DOHH2 (cell line): ENCODE data around the gene DOCK1.

ENCODE experiments used
- H3F3A ChIP-seq: fragments of 200-600 bp; sonication (generic), shearing (Covaris generic); 2 replicates; pipeline ENCODE4 v1.6.0; 2016; ENCODE audit warnings: antibody characterized with exemption, mild to moderate bottlenecking; ENCODE audit not compliant: control insufficient read depth, insufficient read depth
- H3K27ac ChIP-seq: fragments of 200-600 bp; sonication (generic); 2 replicates; pipeline ENCODE4 v1.5.1; 2014; ENCODE audit warnings: low read depth, mild to moderate bottlenecking, low read length, moderate library complexity
- H3K27me3 ChIP-seq: fragments of 200-600 bp; sonication (generic); 2 replicates; pipeline ENCODE4 v1.6.1; 2014; ENCODE audit warnings: mild to moderate bottlenecking, low read length, mixed read lengths; ENCODE audit not compliant: control insufficient read depth
- H3K36me3 ChIP-seq: fragments of 200-600 bp; sonication (generic); 2 replicates; pipeline ENCODE4 v1.6.1; 2014; ENCODE audit warnings: mild to moderate bottlenecking, low read length, moderate library complexity, mixed read lengths; ENCODE audit not compliant: control insufficient read depth
- H3K4me1 ChIP-seq: fragments of 200-600 bp; sonication (generic); 2 replicates; pipeline ENCODE4 v1.6.1; 2014; ENCODE audit warnings: mild to moderate bottlenecking, low read length, mixed read lengths; ENCODE audit not compliant: control insufficient read depth
- H3K4me2 ChIP-seq: fragments of 200-600 bp; sonication (generic); 2 replicates; pipeline ENCODE4 v1.6.0; 2014; ENCODE audit warnings: mild to moderate bottlenecking, low read length, moderate library complexity
- H3K4me3 ChIP-seq: fragments of 200-600 bp; sonication (generic); 2 replicates; pipeline ENCODE4 v1.5.1; 2014; ENCODE audit warnings: mild to moderate bottlenecking, low read length, mixed read lengths
- H3K79me2 ChIP-seq: fragments of 200-600 bp; sonication (generic); 2 replicates; pipeline ENCODE4 v1.6.1; 2014; ENCODE audit warnings: mild to moderate bottlenecking, low read length, mixed read lengths; ENCODE audit not compliant: control insufficient read depth
- H3K9me2 ChIP-seq: fragments of 200-600 bp; sonication (generic); replicated peaks from 2 replicates; pipeline ENCODE4 v1.6.1; 2014; ENCODE audit warnings: mild to moderate bottlenecking, low read length, mixed read lengths; ENCODE audit not compliant: control insufficient read depth
- H3K9me3 ChIP-seq: fragments of 200-600 bp; sonication (generic); 2 replicates; pipeline ENCODE4 v1.6.1; 2014; ENCODE audit warnings: antibody characterized with exemption, low read length, mixed read lengths; ENCODE audit not compliant: control insufficient read depth, insufficient read depth
- H4K20me1 ChIP-seq: fragments of 200-600 bp; sonication (generic); 2 replicates; pipeline ENCODE4 v1.6.0; 2014; ENCODE audit warnings: low read depth, mild to moderate bottlenecking, antibody characterized with exemption, low read length, moderate library complexity; ENCODE audit not compliant: control insufficient read depth, insufficient read depth
- CTCF ChIP-seq: fragments of 200-600 bp; sonication (generic); IDR thresholded peaks from one replicate; pipeline ENCODE4 v1.5.1; 2014; ENCODE audit warnings: antibody characterized with exemption, mild to moderate bottlenecking, low read depth, low read length; ENCODE audit not compliant: poor library complexity, severe bottlenecking
- EZH2phosphoT487 ChIP-seq: fragments of 200-600 bp; sonication (generic); IDR thresholded peaks from 2 replicates; pipeline ENCODE4 v1.6.1; 2017; ENCODE audit warnings: borderline replicate concordance, mild to moderate bottlenecking, antibody characterized with exemption, low read length, moderate library complexity, mixed read lengths

DOCK1 gene

GRCh38 chr10:127408733-127409132 lies 503.5 kb downstream of the DOCK1 start:
- no peak overlapping the region for H3K4me3 ChIP-seq
- H3K36me3 ChIP-seq = no peaks in the 10 kb centered on the region
- H3K9me2 ChIP-seq = no peaks in the 10 kb centered on the region
- no peak for TF ChIP-seq EZH2phosphoT487
- no peak for TF ChIP-seq CTCF
- no peak overlapping the region for H3K4me2 ChIP-seq
- no peak overlapping the region for H3K27ac ChIP-seq
- no peaks in the 10 kb centered on the region for H3F3A ChIP-seq
- H3K9me3 ChIP-seq = peaks cover 4% of the 10 kb centered on the region; the same call in 1 of the 2 replicates
- H3K27me3 ChIP-seq = no peaks in the 10 kb centered on the region
- no peaks in the 10 kb centered on the region for H4K20me1 ChIP-seq
- H3K79me2 ChIP-seq = no peaks in the 10 kb centered on the region
- H3K4me1 ChIP-seq = no peaks in the 10 kb centered on the region

- H3K36me3 ChIP-seq = no peaks in the 10 kb centered on the region
- no peaks in the 10 kb centered on the region for H3F3A ChIP-seq
- no peak overlapping the region for H3K27ac ChIP-seq
- H3K9me2 ChIP-seq = no peaks in the 10 kb centered on the region
- H3K79me2 ChIP-seq = no peaks in the 10 kb centered on the region
- H3K4me3 ChIP-seq = no peak overlapping the region
- H3K4me2 ChIP-seq = no peak overlapping the region
- peaks cover 4% of the 10 kb centered on the region; the same call in 1 of the 2 replicates for H3K9me3 ChIP-seq
- no peaks in the 10 kb centered on the region for H3K27me3 ChIP-seq
- no peaks in the 10 kb centered on the region for H4K20me1 ChIP-seq
- TF ChIP-seq CTCF (no peak), EZH2phosphoT487 (no peak)
- no peaks in the 10 kb centered on the region for H3K4me1 ChIP-seq
Measured at GRCh38 chr10:127410030-127410429, 504.8 kb downstream of the DOCK1 start.

GRCh38 chr10:127411062-127411461 lies 505.8 kb downstream of the DOCK1 start:
- Histone ChIP-seq H3K9me3 (peaks cover 4% of the 10 kb centered on the region; the same call in 1 of the 2 replicates), H3K27me3 (no peaks in the 10 kb centered on the region), H3K27ac (no peak overlapping the region), H3F3A (no peaks in the 10 kb centered on the region), H3K79me2 (no peaks in the 10 kb centered on the region), H3K4me2 (no peak overlapping the region), H3K4me1 (no peaks in the 10 kb centered on the region), H3K4me3 (no peak overlapping the region), H4K20me1 (no peaks in the 10 kb centered on the region), H3K36me3 (no peaks in the 10 kb centered on the region), H3K9me2 (no peaks in the 10 kb centered on the region)
- TF ChIP-seq EZH2phosphoT487 = no peak
- TF ChIP-seq CTCF = no peak
